Renal cortical epithelial cell (primary cell): Measurements from ENCODE around the gene AFAP1L2. TPM values are rescaled to one million over a fixed set of nuclear protein-coding genes. Genes with fewer than 3 reads are reported as not detected.

Experiments used
- DNase-seq: peaks from one replicate; pipeline ENCODE4 v3.0.0-alpha.2; 2011; ENCODE audit warnings: low read depth
- total RNA-seq: library from RNA; depleted of rRNA; stranded (reverse); fragments of >200 nt; gene quantifications from 2 replicates; pipeline ENCODE4 v1.2.3, GENCODE V29; 2014

The AFAP1L2 gene
- total RNA-seq, 1 donor from 2014 or later, result 71.4 TPM

DNA sequence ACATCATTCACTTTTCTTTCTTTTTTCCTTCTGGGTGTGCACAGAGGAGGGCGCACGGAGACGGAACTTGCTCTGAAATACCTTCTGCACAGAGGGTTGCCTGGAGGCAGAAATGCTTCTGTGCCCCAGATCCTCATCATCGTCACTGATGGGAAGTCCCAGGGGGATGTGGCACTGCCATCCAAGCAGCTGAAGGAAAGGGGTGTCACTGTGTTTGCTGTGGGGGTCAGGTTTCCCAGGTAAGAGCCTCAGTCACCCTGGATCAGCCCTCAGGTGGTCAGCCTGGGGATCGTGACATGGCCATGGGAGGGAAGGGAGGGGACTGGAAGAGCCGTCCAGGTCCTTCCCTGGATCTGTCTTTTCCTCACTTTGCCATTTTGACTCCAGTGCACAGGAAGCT lies 131.6 kb downstream of the AFAP1L2 start:
- DNase-seq, result no peak

- DNase-seq, result peak; percentile 98
Observed at GRCh38 chr10:114271779-114272167, 132.5 kb downstream of the AFAP1L2 start.

- peak; percentile 82 for DNase-seq
Observed at GRCh38 chr10:114271075-114271778, 133.1 kb downstream of the AFAP1L2 start.

- DNase-seq, result no peak
Observed at GRCh38 chr10:114266521-114266920, 137.8 kb downstream of the AFAP1L2 start.

GRCh38 chr10:114265392-114266053 lies 138.8 kb downstream of the AFAP1L2 start:
- no peak for DNase-seq

DNA sequence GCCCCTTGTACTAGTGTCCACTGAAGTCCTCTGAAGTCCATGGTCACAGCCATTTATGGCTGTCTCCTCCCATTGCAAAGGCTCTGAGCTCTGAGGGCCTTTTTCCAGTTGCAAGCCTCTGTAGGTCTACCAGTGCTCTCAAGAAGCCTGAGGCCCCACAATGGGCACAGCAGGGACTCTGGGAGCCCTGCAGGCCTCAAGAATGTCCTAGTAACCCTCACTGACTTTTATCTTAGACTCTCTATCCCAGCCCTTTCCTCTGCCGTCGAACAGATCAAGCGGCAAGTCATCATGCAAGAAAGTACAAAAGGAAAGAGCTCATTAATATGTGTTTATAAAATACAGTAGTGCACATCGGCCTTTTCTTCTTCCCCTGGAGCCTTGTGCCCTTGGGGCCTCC lies 141.8 kb downstream of the AFAP1L2 start:
- DNase-seq, result no peak

GRCh38 chr10:114261076-114261475 lies 143.2 kb downstream of the AFAP1L2 start:
- DNase-seq, result peak; percentile 55

- no peak for DNase-seq
Observed at GRCh38 chr10:114260366-114260765, 143.9 kb downstream of the AFAP1L2 start.

DNA sequence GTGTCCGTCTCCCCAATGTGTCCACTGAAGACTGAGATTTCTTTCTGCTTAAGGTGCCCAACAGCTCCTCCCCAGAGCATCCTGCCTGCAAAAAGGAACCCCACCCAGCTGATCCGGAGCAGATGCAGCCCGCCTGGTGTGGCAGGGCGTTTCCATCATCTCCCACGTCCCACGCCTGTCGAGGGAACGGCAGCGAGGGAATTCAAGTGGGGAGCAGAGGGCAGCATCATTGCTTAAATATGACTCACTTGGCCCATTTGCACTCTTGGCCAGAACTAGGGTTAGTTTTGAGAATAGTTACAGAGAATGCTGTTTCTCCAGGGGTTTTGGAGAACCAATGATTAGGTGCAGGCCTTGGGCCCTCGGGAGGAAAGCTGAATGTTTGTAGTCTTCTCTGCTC lies 144.5 kb downstream of the AFAP1L2 start:
- no peak for DNase-seq

GRCh38 chr10:114258274-114258840 lies 145.9 kb downstream of the AFAP1L2 start:
- no peak for DNase-seq

DNA sequence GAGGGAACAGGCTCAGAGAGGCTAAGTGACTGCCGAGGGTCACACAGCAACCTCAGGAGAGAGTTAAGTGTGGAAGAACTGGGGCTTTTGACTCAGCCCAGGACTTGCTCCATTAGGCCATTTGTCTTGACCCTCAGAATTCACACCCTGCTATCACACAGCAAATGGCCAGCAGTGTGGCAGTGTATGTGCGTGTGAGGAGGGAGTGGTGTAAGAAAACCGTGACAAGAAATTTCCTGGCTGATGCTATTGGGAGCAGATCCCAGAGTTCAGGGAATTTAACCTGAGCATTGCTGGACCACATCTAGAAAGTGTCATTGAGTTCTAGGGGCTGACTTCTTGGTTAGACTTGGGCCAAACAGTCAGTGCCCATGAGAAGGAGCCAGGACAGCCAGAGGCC lies 146.8 kb downstream of the AFAP1L2 start:
- DNase-seq, result no peak

DNA sequence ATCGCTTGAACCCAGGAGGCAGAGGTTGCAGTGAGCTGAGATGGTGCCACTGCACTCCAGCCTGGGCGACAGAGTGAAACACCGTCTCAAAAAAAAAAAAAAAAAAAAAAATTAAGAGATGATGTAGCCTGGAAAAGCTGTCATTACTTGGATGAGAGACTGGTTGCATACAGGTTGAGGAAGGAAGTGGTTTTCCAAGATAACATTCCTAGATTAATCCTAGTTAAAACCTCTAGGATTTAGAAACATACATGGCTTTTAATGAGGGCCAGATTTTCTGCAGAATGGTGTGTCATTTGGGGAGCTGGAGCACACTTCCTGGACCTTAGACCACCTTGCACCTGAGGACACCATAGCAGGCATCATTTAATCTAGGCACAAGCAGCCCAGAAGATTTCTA lies 147.5 kb downstream of the AFAP1L2 start:
- no peak for DNase-seq

DNA sequence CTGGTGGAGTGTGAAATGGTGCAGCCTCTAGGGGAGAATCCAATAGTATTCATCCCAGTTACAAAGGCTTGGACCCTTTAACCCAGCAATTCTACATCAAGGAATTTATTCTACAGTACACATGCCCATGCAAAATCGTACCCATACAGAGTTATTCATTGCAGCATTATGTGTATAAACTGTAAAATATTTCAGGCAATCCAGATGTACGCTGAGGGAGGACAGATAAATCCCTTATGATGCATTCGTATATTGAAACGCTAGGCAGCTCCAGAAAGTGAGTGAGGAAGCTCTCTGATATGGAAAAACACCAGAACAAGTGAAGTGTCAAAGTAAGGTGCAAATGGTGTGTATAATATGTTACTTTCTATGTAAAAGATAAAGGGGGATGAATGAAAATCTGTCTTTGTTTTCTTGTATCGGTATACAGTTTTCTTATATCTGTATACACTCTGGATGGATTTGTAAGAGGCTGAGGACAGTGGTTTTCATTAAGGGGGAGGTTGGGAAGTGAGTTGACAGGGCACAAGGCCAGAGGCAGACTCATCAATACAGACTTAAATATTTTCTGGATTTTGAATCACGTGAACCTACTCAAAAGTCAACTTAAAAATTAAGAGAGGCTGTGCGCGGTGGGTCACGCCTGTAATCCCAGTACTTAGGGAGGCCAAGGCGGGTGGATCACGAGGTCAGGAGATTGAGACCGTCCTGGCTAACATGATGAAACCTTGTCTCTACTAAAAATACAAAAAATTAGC lies 148.1 kb downstream of the AFAP1L2 start:
- DNase-seq, result no peak

DNA sequence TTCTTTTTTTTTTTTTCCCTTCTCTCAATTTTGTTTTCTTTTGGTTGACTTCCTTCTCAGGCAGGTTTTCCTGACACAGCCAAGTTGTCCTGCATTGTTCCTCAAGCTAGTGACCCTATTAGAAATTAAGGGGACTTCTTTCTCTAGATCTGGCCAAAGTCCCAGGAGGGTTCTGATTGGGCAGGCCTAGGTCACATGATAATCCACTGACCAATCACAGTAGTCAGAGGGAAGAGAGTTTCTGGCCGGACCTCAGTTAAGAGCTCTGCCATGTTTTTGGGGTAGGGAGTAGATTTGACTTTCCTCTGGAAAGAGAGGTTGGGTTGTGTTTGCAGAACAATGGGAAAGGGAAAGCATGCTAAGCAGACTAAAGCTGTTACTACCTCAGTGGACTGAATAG lies 149.1 kb downstream of the AFAP1L2 start:
- no peak for DNase-seq

DNA sequence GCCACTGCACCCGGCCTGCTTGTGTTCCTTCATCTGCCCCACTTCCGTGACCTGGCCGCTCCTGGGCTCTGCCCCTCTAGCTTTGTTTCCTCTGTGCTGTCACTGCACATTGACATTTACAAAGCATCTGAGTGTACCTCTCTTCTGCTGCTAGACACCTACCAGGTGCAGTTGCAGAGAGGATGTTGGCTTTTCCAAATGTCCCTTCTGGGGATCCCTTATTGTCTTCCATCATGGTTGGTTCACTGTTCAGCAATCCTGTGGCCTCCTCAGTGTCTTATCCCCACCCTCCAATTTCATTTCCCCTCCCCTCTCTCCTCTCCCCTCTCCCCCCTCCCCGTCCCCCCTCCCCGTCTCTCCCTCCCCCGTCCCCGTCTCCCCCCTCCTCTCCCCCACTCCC lies 151.4 kb downstream of the AFAP1L2 start:
- DNase-seq, result no peak

GRCh38 chr10:114252092-114252491 lies 152.2 kb downstream of the AFAP1L2 start:
- no peak for DNase-seq

GRCh38 chr10:114250716-114251115 lies 153.6 kb downstream of the AFAP1L2 start:
- DNase-seq, result no peak

DNA sequence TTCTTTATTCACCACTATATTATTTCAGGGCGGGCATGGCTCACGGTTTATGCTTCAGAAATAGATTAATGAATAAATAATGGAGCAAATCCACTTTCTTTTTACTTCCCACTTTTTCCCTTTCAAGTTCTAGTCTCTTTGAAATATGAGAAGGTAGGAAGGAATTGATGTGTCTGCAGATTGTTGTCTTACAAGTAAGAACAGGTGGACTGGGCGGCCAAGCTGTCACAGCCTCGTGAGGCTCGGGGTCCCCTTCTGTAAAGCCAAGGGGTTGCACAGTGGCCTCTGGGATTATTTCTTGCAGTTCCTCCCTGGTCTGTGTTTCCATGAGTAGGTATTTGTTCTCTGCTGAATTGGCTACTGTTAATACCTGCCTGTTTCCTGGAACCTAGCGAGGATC lies 154.1 kb downstream of the AFAP1L2 start:
- no peak for DNase-seq

- DNase-seq, result peak; percentile 83
Observed at GRCh38 chr10:114246679-114247305, 157.5 kb downstream of the AFAP1L2 start.

DNA sequence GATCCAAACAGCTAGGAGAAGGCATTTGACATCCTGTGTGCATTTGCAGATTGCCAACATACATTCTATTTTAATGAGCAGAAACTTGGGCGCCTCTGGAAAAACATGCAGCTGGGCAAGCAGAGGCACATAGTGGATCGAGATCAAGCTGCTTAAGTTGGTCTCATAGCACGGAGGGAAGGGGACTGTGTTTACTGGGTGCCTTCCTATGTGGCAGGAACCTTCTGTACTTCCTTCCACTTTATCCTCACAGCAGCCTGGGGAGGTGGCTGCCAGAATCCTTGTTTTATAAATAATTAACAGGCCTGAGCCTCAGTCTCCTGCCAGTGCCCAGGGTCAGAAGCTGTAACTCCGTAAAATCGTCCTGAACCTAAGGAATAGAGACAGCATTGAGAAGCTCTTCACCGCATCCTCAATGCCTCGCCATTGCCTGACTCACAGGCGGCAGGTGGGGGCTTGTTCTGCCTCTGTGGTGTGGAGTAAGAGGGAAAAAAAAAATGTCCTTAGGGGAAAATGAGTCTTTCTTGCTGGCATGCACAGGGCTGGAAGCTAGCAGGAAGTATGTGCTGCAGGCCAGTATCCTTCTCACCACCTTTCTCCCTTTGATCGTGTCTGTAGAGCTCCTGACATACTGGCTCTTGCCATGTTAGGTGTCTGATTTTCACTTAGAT lies 159.0 kb downstream of the AFAP1L2 start:
- peak; percentile 82 for DNase-seq
